Measurements from ENCODE around the gene RAPGEF4.
A peak's percentile ranks its signal among the peaks of the same experiment; 100 is the strongest.

RAPGEF4 gene

GRCh38 chr2:172944794-172945509 is 209.3 kb downstream of the RAPGEF4 start:
- DNase-seq: no peak

- DNase-seq: no peak
Observed at GRCh38 chr2:172945510-172945850, 209.8 kb downstream of the RAPGEF4 start.

- DNase-seq: no peak
Observed at GRCh38 chr2:172947461-172948153, 212.0 kb downstream of the RAPGEF4 start.

- DNase-seq: no peak
Observed at GRCh38 chr2:172949522-172949921, 213.9 kb downstream of the RAPGEF4 start.

- no peak for DNase-seq
Observed at GRCh38 chr2:172950565-172950964, 214.9 kb downstream of the RAPGEF4 start.

GRCh38 chr2:172951554-172951953 is 215.9 kb downstream of the RAPGEF4 start:
- no peak for DNase-seq

- no peak for DNase-seq
Observed at GRCh38 chr2:172953411-172953810, 217.8 kb downstream of the RAPGEF4 start.

GRCh38 chr2:172953970-172954852 is 218.6 kb downstream of the RAPGEF4 start:
- no peak for DNase-seq

GRCh38 chr2:172955587-172955986 is 219.9 kb downstream of the RAPGEF4 start:
- no peak for DNase-seq

- no peak for DNase-seq
Observed at GRCh38 chr2:172957734-172958133, 222.1 kb downstream of the RAPGEF4 start.

- DNase-seq: no peak
Observed at GRCh38 chr2:172962082-172962481, 226.4 kb downstream of the RAPGEF4 start.

- DNase-seq: peak in 1 of 2 donors; percentile 27
Observed at GRCh38 chr2:172962824-172963223, 227.2 kb downstream of the RAPGEF4 start.

- DNase-seq: no peak
Observed at GRCh38 chr2:172964511-172965139, 229.0 kb downstream of the RAPGEF4 start.

GRCh38 chr2:172965433-172966212 is 230.0 kb downstream of the RAPGEF4 start:
- DNase-seq: no peak

- DNase-seq: no peak
Observed at GRCh38 chr2:172967036-172967982, 231.7 kb downstream of the RAPGEF4 start.

- no peak for DNase-seq
Observed at GRCh38 chr2:172968061-172968469, 232.4 kb downstream of the RAPGEF4 start.

- no peak for DNase-seq
Observed at GRCh38 chr2:172969166-172969565, 233.5 kb downstream of the RAPGEF4 start.

- DNase-seq: no peak
Observed at GRCh38 chr2:172969609-172970008, 234.0 kb downstream of the RAPGEF4 start.

GRCh38 chr2:172970660-172971059 is 235.0 kb downstream of the RAPGEF4 start:
- peak; percentile 32 to 35 for DNase-seq

- DNase-seq: peak; percentile 47 to 57
Observed at GRCh38 chr2:172972005-172972619, 236.5 kb downstream of the RAPGEF4 start.

- no peak for DNase-seq
Observed at GRCh38 chr2:172974762-172975161, 239.1 kb downstream of the RAPGEF4 start.

Data from stimulated activated CD4-positive, alpha-beta T cell treated with anti-CD3 and anti-CD28 coated beads, Interleukin-2, amount 100 ng/mL, for 24 hours (primary cell).